CD4-positive, alpha-beta T cell treated with Interleukin-6 for 4 hours (primary cell): ENCODE measurements around the gene SLC38A5.
A peak's percentile ranks its signal among the peaks of the same experiment; 100 is the strongest.
"Not testable (repeated sequence)": the region's sequence is repeated elsewhere in the genome, so short reads cannot be mapped to it uniquely, and the experiment has no call there.

Experiments used
- DNase-seq: peaks from one replicate; pipeline ENCODE4 v3.0.0-alpha.2; 2020; ENCODE audit warnings: mixed read lengths

SLC38A5 gene

GRCh38 chrX:48470110-48470832 is at the start of gene SLC38A5:
Gene SLC38A5 (minus strand): TSS chrX:48470260. CDS start chrX:48467924, 2,336 bp downstream.
- no peak for DNase-seq

- DNase-seq = not testable (repeated sequence)
These were observed 49.4 kb upstream of the SLC38A5 start for GRCh38 chrX:48519481-48519880.

GRCh38 chrX:48516987-48517386 is 46.9 kb upstream of the SLC38A5 start:
- peak; percentile 14 for DNase-seq

GRCh38 chrX:48516285-48516684 is 46.2 kb upstream of the SLC38A5 start:
- DNase-seq = no peak

DNA sequence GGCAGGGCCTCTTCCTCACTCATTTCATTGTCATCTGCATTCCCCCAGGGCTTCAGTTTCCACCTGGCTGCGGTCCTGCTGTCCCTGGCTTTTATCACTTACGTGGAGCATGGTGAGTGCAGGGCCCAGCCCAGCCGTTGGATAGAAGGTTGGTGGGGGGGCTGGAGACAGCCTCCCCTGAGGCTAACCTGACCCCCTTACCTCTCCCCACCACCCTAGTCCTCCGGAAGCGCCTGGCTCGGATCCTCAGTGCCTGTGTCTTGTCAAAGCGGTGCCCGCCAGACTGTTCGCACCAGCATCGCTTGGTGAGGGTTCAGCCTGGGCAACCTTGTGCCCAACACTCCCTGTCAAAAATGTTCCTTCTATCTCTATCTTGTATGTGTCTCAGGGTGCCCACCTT is 45.8 kb upstream of the SLC38A5 start:
- DNase-seq = no peak

- DNase-seq = no peak
These were observed 44.9 kb upstream of the SLC38A5 start for GRCh38 chrX:48514868-48515460.

DNA sequence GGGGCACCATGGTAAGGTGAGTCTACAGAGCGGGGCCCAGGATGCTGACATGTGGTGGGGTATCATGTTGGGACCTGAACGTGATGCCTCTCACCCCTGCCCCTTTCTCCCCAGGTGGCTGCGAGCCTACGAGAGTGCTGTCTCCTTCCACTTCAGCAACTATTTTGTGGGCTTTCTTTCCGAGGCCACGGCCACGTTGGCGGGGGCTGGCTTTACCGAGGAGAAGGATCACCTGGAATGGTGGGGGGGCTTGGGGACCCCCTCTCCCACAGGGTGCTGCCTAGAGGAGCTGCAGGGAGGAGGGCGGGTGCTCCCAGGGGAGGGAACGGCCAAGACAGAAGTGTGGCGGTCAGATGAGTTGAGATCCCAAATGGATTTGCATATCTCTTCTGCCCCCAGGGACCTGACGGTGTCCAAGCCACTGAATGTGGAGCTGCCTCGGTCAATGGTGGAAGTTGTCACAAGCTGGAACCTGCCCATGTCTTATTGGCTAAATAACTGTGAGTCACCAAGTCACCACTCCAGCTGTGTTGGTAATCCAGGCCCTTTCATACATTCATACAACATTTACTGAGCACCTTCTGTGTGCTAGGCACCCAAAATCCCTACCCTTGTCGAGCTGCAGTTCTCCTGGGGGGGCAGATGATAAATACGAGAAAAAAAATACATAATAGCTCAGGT is 44.2 kb upstream of the SLC38A5 start:
- no peak for DNase-seq

DNA sequence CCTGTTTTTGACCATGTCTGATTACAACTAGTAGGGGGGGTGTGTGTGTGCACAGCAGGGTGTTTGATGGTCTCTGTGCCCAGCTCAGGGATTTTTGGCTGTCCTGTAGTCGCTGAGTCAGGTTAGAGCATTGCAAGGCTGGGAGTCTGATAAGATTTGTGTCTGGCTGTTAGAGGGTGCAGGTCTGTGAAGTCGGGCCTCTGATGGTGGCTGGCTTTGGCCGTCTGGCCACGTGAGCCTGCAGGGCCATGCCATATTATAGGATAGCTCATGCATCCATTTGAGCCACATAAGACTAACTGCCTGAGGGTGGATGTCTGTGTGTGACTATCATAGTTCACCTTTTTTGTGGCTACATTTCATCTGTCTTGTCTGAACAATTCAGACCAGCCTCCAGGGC is 43.6 kb upstream of the SLC38A5 start:
- DNase-seq = no peak

DNA sequence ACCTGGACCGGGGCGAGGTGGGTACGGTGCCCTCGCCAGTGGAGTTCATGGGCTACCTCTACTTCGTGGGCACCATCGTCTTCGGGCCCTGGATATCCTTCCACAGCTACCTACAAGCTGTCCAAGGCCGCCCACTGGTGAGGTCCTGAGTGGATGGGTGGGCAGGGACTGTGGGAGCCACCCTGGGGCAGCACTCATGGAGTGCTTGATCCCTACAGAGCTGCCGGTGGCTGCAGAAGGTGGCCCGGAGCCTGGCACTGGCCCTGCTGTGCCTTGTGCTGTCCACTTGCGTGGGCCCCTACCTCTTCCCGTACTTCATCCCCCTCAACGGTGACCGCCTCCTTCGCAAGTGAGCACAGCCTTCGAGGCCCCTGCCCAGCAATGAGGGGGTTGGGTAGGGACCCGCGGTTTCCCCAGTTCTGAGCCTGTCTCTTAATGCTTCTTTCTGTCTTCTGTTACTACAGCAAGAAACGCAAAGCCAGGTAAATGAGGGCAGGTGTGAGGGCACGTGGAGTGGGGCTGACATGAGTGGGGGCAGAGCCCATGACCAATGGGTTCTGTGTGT is 42.4 kb upstream of the SLC38A5 start:
- DNase-seq = no peak

GRCh38 chrX:48511560-48511959 is 41.5 kb upstream of the SLC38A5 start:
- DNase-seq = no peak

GRCh38 chrX:48509619-48510018 is 39.6 kb upstream of the SLC38A5 start:
- no peak for DNase-seq

GRCh38 chrX:48509245-48509590 is 39.2 kb upstream of the SLC38A5 start:
- no peak for DNase-seq

GRCh38 chrX:48508400-48509244 is 38.6 kb upstream of the SLC38A5 start, which contains the start of gene PORCN:
Gene PORCN (plus strand): TSS chrX:48508992. CDS start chrX:48509821, 829 bp downstream.
- peak; percentile 87 for DNase-seq

DNA sequence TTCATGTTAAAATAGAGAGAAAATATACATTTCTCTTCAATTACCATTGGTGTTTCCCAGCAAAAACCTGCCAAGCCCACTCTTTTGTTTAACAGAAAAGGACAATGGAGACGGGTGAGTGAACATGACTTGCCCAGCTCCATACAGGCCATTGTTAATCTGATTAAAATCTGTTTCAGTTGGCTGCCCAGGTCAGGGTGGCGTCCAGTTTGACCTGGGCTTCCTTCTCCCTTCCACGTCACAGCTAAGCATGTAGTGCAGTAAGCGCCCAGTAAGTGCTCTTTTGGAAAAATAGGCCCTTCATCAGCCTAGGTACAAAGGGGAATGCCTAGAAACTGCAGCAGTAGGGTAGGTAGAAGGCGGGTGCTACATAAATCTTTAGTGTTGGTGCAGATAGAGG is 37.2 kb upstream of the SLC38A5 start:
- no peak for DNase-seq

GRCh38 chrX:48505481-48505880 is 35.4 kb upstream of the SLC38A5 start:
- no peak for DNase-seq

- no peak for DNase-seq
These were observed 34.2 kb upstream of the SLC38A5 start for GRCh38 chrX:48504261-48504660.

- DNase-seq = no peak
These were observed 28.3 kb upstream of the SLC38A5 start for GRCh38 chrX:48498374-48498809.

DNA sequence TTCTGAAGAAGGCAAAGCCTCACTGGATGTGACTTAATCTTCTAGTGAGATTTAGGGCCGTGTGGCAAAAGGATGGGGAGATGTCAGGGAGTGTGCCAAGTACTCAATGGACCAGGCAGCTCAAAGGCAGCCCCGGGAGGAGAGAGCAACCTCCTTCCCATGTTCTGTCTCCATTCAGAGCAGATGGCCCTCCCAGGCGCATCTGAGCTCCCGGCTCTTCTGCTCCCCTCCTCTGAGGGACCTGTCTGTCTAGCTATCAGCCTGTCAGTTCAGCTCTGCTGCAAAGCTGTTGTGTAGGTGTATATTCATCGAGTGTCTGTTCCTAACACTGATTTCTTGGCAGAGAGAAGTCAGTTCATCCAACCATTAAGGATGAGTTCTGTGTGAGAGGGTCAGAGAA is 27.8 kb upstream of the SLC38A5 start:
- no peak for DNase-seq

GRCh38 chrX:48496660-48497059 is 26.6 kb upstream of the SLC38A5 start:
- DNase-seq = no peak

- no peak for DNase-seq
These were observed 23.9 kb upstream of the SLC38A5 start for GRCh38 chrX:48493890-48494364.

- no peak for DNase-seq
These were observed 22.3 kb upstream of the SLC38A5 start for GRCh38 chrX:48492293-48492910.

GRCh38 chrX:48491809-48492208 is 21.7 kb upstream of the SLC38A5 start:
- DNase-seq = no peak
